GM21529 (cell line): ENCODE results near the gene HYDIN.
"Not testable (repeated sequence)": the region's sequence is repeated elsewhere in the genome, so short reads cannot be mapped to it uniquely, and the experiment has no call there.

Source experiments
- ATAC-seq: cut with Tn5 transposase; IDR thresholded peaks from one replicate; pipeline ENCODE4 v1.9.1; 2021; ENCODE audit not compliant: unreplicated experiment

HYDIN gene

DNA sequence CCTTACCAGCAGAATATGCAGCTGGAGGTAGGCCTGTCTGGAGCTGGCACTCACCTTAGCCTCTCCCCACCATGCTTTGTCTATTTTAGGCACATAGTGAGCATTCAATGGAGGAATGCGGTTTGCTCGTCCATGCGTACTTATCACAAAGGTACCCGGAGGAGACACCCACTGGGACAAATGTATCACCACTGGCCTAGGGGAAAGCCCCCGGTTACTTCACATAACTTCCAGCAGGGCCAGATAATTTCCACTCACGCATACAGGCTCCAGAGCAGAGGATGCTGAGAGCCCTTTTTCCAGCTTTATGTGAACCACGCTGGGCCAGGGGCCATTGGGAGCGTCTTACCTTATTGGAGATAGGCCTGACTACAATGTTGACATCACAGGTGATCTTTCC is 348.2 kb downstream of the HYDIN start:
- not testable (repeated sequence) for ATAC-seq

DNA sequence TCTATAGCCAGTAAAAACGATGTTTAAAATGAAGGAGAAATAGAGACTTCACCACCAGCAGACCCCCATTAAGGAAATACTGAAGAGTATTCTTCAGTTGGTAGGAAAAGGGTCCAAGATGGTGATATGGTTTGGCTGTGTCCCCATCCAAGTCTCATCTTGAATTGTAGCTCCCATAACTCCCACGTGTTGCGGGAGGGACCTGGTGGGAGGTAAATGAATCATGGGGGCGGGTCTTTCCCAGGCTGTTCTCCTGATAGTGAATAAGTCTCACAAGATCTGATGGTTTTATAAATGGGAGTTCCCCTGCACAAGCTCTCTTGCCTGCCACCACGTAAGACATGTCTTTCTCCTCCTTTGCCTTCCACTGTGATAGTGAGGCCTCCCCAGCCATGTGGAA is 352.6 kb downstream of the HYDIN start:
- ATAC-seq, result not testable (repeated sequence)

DNA sequence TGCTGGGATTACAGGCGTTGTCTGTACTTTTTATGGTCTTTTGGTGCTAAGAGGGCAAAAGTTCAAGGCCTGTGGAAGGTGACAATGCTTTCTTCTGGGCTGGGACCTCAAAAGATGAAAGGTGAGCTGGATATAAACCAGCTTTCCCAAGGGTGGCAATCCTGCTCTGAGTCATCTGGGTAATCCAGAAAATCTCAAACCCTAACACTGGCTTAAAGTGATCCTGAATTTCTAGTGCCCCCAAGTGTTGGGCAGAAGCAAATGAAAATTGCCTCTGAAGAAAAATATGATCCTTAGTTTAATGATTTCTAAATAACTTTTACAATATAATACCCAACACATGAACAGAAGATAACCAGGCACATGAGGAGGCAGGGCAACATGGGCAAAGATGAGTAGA is 354.1 kb downstream of the HYDIN start:
- ATAC-seq, result not testable (repeated sequence)

DNA sequence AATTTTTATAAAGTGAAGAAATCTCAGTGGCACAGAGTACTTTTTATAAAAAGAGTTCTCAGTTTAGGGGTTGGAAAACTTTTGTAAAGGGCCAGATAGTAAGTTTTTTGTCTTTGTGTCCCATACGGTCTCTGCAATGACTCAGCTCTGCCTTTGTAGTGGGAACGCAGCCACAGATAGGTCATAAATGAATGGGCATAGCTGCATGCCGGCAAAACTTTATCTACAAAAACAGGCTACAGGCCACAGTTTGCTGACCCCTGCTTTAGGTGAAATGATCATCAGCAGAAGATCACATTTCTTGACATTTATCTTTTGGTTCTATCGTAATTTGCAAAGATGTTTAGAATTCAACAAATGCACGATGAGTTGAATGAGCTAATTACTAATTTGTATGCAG is 365.8 kb downstream of the HYDIN start:
- ATAC-seq, result not testable (repeated sequence)

DNA sequence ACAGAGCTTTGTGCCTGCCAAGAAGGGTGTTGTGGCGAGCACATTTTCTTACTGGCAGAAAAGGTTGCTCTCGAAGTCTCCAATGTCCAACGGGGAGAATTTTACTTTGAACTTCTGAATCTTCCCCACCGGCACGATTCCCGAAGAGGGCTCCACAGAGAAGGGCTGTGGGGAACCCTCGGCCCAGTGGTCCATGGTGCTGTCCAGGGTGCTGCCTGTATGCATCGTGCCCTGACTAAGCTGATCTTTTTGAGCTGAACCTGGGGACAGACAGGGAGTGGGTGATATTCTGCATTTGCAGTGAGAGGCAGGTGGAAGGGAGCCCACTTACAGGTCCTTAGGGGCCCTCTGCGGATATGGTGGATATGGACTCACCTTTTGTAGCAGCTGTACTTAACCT is 368.5 kb downstream of the HYDIN start:
- not testable (repeated sequence) for ATAC-seq

DNA sequence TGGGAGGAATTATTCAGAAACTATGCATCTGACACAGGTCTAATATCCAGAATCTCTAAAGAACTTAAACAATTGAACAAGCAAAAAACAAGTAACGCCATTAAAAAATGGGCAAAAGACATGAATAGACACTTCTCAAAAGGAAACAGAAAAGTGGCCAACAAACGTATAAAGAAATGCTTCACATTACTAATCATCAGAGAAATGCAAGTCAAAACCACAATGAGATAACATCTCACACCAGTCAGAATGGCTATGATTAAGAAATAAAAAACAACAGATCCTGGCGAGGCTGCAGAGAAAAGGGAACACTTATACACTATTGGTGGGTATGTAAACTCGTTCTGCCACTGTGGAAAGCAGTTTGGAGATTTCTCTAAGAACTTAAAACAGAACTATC is 379.2 kb downstream of the HYDIN start:
- not testable (repeated sequence) for ATAC-seq

DNA sequence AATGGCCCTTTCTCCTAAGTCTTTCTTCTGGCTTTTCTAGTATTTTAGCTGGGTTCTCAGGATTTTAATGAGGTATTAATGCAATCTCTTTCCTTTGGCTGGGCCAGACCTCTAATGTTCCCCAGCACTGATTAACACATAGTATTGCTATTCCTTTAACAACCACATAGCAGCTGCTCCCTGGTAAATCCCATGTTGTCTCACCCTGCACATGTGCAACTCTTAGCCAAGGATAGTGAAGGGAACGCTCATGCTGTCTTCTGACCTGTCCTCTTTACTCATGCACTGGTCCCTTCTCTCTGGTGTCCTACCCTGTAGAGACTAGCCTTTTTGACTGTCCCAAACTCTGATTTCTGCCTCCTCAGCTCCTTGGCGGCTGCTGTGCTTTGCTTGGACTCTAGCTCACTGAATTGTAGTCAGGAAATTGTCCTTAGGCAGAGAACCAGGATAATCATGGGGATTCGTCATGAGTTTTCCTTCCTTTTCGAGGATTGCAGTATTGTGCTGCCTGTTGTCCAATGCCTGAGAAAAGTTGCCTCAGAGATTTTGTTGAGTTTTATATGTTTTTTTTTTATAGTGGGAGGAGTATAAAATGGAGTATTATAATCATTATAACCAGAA is 406.9 kb downstream of the HYDIN start:
- ATAC-seq, result not testable (repeated sequence)

DNA sequence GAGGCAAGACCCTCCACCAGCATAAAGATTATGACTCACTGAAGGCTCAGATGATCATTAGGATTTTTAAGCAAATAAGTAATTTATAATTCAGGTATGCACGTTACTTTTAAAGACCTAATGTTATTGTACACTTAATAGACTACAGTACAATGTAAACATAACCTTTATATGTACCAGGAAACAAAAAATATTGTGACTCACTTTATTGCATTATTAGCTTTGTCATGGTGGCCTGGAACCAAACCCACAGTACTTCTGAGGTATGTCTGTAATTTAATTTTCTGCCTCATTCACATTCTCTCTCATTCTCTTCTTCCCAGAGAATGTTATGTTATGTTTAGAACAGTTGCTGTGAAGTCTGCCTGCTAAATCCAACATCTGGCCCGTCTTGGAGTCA is 407.8 kb downstream of the HYDIN start:
- not testable (repeated sequence) for ATAC-seq

DNA sequence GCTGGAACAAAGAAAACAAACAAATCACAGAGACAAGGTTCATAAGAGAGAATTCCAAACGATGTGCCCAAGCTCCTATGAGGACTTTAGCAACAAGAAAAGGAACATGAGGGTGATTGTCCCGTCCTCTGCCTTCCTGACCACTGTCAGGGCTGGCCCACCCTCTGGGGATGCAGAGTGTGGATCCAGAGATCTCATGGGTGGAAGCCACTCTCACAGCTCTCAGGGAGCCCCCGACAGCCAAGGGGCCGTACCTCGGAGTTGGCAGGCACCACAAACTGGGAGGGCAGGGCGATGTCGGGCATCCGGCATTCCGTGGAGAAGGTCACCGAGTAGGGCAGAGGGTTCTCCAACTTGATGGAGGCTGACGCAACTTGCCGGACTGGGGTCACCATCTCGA is 412.4 kb downstream of the HYDIN start:
- ATAC-seq, result not testable (repeated sequence)

DNA sequence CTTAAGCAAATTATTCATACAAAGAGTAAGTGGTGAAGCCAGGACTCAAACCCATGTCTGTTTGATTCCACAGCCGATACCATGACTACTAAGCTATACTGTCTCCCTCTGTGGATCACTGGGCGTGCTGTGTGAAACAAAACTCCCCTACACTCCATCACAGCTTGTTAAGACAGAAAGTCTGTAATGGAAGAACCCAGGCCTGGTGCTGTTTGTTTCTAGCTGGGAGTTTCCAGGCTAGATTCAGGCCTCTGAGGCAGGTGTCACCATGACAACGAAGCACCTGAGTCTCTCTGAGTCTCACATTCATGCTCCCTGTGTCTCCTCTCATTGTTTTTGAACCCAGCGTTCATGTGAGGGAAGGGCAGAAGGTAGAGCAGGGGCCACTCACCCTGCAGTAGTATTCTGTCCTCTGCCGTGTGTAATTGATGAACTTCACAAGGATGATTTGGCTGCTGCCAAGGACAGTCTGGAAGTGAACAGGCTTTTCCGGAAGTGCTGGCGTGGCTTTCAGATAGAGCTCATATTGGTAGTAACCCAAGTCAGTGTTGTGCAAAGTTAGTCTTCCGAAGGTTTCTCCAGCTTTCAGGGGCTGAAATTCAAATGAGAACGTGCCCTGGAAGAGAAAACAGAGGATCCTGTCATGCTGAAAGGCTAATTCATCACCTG is 421.0 kb downstream of the HYDIN start:
- no peak for ATAC-seq

DNA sequence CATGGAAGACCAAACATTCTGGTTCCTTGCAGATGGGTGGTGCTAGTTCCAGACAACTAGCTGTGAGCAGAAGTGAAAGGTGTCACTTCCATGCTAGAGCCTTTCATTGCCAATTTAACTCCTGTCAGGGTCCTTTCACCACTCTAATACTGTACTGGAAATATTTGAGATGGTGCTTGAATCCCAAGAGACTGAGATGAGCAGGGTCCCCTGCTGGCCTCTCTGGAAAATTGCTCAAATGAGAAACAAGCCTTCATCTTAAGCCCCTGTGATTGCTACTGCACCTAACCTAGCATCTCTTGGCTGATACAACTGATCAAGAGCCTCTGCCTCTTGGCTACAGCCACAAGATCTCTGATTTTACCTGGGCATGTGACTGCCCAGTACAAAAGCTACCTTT is 422.2 kb downstream of the HYDIN start:
- ATAC-seq, result no peak

DNA sequence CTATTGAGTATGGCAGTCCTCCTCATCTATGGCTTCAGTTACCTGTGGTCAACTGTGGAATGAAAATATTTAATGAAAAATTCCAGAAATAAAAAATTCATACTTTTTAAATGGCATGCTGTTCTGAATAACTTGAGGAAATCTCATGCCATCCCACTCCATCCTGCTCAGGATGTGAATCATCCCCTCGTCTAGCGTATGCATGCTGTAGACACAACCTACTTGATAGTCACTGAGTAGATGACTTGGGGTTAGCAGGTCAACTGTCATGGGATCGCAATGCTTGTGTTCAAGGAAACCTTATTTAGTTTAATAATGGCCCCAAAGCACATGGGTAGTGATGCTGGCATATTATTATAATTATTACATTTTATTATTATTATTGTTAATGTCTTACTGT is 424.7 kb downstream of the HYDIN start:
- ATAC-seq, result no peak

DNA sequence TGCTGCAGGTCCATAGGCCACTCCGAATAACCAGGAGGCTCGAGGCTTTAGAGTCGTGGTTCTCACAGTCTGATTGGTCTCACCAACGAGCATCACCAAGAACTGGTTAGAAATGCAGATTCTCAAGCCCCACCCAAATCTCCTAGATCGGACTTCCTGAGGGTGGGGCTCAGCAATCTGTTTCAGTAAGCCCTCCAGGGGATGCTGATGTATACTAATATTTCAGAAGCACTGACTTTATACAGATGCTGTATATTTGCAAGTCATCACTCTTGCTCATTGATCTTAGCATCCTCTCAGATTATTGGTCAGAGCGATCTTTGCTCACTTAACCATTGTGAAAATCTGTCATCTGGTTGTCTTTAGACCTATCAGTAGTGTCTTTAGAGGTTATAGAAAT is 425.1 kb downstream of the HYDIN start:
- ATAC-seq, result no peak

DNA sequence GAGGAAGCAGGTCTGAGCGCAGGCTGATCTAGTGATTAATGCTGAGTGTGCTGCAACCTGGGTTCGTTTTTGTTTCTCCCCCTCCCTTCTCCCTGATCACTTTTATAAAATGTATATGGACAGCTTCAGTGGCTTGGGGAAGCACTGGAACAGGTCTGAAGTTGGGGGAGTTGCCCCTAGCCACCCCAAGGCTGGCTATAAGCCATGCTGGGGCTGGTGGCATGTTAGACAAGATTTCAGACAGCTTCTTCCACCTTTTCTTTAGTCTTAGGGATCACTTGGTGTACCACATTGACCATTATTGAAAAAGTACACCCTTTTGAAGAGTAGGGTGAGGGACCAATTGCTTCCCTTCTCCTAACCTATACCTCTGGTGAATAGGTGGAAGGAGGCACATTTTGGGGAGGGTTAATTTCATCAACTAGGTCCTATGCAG is 425.8 kb downstream of the HYDIN start:
- no peak for ATAC-seq

DNA sequence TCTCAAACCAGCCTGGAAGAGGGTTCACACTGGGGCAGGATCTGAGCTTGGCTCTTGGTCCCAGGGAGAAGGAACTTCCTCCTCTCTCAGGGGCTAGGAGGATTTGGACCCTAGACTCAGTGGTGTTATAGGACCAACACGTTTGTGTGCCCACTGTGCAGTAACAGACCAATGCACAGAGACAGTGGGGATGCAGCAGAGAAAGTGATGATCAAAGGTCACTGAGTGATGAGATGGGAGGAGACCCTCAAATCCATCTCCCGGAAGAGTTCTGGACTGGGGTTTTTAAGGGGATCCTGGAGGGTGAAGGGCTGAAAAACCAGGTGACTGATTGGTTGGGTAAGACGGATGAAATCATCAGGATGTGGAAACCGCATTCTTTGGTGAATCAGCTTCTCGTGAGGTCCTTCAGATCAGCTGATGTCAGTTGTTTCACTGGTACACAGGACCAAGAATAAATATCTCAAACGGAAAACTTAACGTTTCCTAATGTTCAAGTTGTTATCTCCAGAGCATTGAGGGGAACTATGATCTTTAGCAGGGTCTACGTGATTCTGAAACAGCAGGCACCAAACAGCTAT is 426.3 kb downstream of the HYDIN start:
- no peak for ATAC-seq

DNA sequence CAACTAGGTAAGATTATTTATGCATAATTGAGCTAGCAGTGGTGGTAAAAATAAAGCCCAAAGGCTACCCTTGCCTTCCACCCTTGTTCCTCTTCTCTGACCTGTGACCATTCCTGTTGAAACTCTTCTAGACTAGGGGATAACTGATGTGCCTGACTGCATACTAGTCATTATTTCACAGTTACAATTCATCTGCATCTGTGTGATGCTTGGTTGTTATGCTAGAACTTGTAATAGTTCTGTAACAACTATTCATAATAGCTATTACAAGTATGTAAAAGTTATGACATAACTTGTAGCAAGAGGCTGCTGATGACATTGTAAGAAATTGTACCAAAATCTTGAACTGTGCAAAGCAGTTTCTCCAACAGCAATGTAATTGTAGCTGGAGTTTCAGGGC is 427.2 kb downstream of the HYDIN start:
- ATAC-seq, result no peak

DNA sequence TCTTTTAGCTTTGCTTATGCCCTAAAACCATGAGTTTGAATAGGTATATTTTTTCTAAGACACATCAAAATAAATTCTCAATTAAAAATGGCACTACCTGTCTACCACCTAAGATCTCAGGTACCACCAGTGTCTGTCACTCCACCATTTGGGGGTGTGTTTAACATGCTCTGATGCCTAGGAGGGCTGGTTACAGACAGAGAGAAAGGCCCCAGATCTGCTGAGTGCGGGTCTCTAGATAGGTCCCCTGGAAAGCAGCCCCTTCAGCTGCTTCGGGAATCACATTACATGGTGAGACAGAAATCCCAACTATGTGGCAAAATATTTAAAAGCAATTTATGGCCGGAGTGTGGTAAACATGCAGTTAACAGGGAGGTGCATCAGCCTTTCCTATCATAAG is 428.9 kb downstream of the HYDIN start:
- ATAC-seq, result no peak

DNA sequence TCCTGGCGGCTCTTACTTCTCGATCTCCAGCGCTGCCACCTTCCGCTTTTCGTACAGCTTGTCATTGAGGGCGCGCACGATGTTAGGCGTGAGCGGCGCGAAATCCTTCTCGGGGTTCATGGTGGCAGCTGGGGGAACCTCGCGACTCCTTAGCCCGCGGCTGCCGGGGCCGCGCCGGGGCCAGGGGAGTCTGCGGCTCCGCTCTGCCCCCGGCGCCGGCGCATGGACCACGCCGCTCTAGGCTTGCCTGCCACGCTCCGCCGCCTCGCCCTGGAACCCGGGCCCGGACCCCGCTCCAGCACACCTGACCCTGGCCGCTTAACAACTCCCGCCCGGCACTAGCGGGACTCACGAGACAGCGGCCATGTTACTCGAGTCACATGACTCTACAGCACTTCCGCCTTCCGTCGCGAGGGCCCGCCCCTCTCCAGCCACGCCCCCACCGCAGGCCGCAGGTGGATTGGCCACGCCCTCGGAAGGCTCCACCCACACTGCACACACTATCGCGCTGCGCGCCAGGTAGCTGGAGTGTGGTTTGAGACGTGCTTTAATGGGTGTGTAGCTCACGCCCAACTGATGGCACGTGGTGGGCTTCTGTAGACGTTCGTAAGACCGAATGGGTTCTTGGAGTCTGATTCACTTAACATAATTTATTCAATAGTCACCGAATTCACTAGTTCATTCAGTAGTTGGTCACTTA is 429.6 kb downstream of the HYDIN start, which contains the start of gene VAC14:
Gene VAC14, minus strand, starts transcription at position 378 of the 700 bp plus-strand sequence. Its CDS starts 258 bp downstream, at position 120.
- peak; percentile 96 for ATAC-seq

DNA sequence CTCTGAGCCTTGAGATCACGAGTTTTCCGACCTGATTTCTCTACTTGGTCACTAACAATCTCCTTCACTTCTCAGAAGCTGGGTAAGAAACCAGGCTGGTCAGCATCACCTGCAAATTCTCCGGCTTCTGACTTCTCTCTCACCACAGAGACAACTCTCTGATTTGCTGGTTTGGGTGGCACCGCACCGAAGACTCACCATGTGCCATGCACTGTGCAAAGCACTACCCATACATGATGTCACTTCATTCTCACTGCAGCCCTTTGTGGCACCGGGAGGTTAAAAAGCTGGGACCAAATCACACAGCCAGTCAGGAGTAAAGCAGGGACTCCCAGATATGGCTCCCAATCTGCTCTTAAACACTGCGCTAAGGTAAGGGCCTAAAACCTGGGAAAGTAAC is 430.2 kb downstream of the HYDIN start:
- no peak for ATAC-seq

DNA sequence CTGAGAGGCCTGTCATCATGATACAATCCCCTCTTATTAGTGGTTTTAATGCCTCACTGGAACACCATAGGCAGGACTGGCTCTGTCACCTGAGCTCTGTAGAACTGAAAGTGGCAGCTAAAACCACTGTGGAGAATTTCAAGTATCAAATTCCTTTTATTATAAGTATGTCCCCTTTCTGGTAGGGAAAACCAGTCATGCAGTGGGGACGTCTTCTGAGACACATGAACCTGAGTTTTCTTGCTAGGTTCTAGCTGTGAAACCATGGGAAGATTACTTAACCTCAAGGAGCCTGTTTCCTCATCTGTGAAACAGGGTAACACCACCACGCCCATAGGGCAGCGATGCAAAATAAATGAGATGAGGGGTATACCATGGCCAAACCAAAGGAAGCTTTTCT is 434.2 kb downstream of the HYDIN start:
- no peak for ATAC-seq

DNA sequence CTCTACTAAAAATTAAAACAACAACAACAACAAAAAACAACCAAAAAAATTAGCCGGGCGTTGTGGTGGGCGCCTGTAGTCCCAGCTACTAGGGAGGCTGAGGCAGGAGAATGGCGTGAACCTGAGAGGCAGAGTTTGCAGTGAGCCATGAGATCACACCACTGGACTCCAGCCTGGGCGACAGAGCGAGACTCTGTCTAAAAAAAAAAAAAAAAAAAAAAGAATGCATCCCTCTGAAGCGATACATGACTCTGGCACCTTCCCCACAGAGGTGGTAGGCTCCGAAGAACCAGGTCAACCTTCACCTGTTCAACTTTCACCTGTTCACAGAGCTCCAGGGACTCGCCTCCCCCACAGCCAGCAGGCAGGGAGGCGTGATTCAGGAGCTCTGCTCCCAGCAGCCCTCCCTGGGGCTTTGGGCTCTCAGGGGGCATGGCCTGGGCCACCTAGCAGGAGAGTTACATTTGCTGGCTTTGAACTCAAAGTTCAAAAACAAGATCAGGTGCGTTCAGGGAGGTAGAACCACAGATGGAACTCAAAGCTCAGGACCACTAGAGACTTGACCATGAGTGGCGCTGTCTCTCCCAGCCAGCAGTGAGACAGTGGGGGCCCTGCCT is 435.1 kb downstream of the HYDIN start:
- no peak for ATAC-seq
